Renal cortex interstitium (tissue), 11 donors: Measurements from ENCODE around the gene UPP2. TPM values are rescaled to one million over a fixed set of nuclear protein-coding genes. Genes with fewer than 3 reads are reported as not detected.

Source experiments
- DNase-seq, 11 donors: peaks; one replicate each; pipeline ENCODE4 v3.0.0-alpha.2; 2013; ENCODE audit warnings: low read depth in 9 of 11, low spot score in 4 of 11; ENCODE audit errors: extremely low read depth in 1 of 11
- polyA plus RNA-seq, 3 donors: library from polyadenylated mRNA; unstranded; fragments of 120-200 nt; gene quantifications; one replicate each; pipeline ENCODE4 v1.2.1, GENCODE V29; 2013; ENCODE audit not compliant: insufficient read length in 3 of 3

The UPP2 gene
- polyA plus RNA-seq, 3 donors, result 5.8 to 9.6 (median 9.3) TPM

- DNase-seq, result no peak
Measured at GRCh38 chr2:158182676-158183295, 81.1 kb downstream of the UPP2 start.

- DNase-seq, result no peak
Measured at GRCh38 chr2:158184001-158184400, 82.3 kb downstream of the UPP2 start.

DNA sequence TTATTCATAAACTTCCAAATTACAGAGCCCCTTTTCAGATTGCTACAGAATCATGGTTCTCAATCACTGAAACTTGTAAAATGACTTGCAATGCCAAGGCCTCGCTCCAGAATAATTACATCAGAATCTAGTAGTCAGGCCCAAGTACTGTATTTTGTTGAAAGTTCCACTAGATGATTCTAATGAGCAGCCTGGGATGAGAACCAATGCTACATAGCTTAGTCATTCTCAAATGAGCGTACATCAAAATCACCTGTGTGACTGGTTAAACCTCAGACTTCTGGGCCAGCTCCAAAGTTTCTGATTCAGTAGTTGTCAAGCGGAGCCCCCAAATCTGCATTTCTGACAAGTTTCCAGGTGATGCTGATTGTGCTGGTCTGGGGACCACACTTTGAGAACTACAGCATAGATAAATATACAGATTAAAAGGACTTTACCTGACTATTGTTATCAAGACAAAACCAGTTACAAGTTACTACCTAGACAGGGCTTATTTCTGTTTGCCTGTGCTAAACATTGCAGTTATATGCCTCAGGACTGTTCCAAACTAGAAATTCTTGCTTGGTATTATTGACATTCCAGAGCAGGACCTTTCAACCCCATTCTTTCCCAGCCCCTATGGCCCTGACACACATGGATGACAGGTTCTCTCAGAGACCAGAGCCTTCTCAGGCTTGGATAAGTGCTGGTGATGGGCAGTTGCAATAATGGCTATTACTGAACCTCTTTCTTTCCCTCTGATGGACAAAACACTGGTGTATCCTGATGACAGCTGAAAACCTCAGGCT, 83.1 kb downstream of the UPP2 start:
- DNase-seq, result peak in 1 of 11 donors; percentile 19

Other genes with a start within 250 kb of the UPP2 start
- gene ACVR1, start 225.5 kb upstream of the UPP2 start, polyA plus RNA-seq, result 10 to 100 TPM; 26.6 to 31.0 (median 29.1) TPM